VCaP (cell line): ENCODE measurements around the gene VWF.
"Not testable (repeated sequence)": the region's sequence is repeated elsewhere in the genome, so short reads cannot be mapped to it uniquely, and the experiment has no call there.

Experiments used
- H3K27ac ChIP-seq: fragments of 450-650 bp; 2 replicates; pipeline ENCODE4 v1.5.1; 2017
- TF ChIP-seq, protein P1 (sequence below): fragments of 450-650 bp; conservative IDR thresholded peaks from 2 replicates; pipeline ENCODE4 v1.5.1; 2017; ENCODE audit warnings: mild to moderate bottlenecking, moderate library complexity

The VWF gene

DNA sequence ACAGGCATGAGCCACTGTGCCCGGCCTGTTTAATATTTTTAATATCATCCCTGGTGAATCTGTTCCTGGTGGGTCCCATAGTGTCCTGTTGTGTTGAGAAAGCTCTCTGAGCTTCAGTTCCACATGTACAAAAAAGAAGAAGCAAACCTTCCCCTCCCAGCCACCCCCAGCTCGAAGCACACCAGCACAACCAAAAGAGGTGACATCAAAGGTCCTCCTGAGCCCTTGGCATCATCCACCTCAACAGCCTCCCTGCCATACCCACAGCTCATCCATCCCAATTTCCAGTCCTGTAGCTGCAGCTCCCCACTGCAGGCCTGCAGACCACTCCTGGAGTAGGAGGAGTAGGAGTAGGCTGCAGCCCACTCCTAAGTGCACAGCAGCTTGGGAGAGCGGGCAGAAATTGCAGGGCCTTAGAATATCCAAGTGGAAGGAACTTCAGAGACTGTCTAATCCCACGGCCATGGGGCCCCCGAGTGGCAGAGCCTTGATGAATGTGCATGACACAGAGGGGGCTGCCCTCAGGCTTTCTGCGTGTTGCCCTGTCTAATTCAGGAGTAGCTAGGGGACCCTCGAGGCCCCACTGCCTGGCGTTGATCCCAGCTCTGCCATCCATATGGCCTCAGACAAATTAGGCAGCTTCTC lies 39.1 kb upstream of the VWF start:
- TF ChIP-seq, protein P1, sequence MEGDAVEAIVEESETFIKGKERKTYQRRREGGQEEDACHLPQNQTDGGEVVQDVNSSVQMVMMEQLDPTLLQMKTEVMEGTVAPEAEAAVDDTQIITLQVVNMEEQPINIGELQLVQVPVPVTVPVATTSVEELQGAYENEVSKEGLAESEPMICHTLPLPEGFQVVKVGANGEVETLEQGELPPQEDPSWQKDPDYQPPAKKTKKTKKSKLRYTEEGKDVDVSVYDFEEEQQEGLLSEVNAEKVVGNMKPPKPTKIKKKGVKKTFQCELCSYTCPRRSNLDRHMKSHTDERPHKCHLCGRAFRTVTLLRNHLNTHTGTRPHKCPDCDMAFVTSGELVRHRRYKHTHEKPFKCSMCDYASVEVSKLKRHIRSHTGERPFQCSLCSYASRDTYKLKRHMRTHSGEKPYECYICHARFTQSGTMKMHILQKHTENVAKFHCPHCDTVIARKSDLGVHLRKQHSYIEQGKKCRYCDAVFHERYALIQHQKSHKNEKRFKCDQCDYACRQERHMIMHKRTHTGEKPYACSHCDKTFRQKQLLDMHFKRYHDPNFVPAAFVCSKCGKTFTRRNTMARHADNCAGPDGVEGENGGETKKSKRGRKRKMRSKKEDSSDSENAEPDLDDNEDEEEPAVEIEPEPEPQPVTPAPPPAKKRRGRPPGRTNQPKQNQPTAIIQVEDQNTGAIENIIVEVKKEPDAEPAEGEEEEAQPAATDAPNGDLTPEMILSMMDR: no peak
- no peak overlapping the region for H3K27ac ChIP-seq

DNA sequence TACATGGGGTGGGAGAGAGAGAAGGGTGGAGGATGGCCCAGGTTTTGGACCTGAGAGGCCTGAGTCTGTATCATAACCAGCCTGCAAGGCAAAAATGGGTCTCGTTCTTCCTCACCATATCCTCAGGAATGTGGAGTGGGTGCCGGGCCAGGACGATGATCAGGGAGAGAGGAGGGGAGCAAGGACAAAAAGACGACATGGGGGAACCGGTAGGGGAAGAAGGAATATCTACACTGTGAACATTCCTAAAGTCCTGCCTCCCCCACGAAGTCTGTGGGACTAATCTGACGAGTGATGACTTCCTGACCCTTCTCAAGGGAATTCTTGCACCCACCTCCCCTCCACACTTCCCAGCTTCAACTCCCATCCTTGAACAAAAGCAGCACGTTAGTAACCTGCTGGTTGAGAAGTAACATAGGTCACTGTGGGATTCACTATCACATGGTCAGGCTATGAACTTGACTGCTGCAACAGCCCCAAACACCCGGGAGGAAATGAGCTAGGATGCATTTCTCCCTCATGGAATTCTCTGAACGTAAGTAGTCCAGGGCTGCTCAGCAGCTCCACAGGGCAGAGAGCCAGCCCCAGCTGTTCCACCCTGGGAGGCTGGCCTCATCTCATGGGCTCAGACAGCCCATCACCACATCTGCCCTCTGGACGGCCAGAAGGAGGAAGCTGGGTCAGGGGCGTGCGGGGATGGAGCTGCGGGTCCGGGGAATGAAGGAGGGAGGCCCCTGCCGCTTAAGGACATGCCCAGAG lies 36.8 kb upstream of the VWF start:
- no peak overlapping the region for H3K27ac ChIP-seq
- TF ChIP-seq, protein P1: no peak

DNA sequence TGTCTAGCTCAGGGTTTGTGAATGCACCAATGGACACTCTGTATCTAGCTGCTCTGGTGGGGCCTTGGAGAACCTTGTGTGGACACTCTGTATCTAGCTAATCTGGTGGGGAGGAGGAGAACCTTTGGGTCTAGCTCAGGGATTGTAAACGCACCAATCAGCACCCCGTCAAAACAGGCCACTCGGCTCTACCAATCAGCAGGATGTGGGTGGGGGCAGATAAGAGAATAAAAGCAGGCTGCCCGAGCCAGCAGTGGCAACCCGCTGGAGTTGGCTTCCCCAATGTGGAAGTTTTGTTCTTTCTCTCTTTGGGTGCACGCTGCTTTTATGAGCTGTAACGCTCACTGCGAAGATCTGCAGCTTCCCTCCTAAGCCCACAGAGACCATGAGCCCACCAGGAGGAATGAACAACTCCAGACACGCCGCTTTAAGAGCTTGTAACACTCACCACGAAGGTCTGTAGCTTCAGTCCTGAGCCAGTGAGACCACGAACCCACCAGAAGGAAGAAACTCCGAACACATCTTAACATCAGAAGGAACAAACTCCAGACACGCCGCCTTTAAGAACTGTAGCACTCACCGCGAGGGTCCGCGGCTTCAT lies 35.7 kb upstream of the VWF start:
- not testable (repeated sequence) for H3K27ac ChIP-seq

DNA sequence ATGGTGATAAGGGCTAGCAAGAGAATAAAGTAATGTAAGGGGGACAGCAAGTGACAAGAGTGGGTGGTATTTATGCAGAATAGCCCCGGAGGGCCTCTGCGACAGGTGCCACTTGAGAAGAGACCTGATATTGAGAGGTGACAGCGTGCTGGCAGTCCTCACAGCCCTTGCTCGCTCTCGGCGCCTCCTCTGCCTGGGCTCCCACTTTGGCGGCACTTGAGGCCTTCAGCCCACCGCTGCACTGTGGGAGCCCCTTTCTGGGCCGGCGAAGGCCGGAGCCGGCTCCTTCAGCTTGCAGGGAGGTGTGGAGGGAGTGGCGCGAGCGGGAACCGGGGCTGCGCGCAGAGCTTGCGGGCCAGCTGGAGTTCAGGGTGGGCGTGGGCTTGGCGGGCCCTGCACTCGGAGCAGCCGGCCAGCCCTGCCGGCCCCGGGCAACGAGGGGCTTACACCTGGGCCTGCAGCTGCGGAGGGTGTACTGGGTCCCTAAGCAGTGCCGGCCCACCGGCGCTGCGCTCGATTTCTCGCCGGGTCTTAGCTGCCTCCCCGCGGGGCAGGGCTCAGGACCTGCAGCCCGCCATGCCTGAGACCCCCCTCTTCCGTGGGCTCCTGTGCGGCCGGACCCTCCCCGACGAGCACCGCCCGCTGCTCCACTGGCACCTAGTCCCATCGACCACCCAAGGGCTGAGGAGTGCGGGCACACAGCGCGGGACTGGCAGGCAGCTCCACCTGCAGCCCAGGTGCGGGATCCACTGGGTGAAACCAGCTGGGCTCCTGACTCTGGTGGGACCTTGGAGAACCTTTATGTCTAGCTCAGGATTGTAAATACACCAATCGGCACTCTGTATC lies 34.9 kb upstream of the VWF start:
- not testable (repeated sequence) for H3K27ac ChIP-seq

DNA sequence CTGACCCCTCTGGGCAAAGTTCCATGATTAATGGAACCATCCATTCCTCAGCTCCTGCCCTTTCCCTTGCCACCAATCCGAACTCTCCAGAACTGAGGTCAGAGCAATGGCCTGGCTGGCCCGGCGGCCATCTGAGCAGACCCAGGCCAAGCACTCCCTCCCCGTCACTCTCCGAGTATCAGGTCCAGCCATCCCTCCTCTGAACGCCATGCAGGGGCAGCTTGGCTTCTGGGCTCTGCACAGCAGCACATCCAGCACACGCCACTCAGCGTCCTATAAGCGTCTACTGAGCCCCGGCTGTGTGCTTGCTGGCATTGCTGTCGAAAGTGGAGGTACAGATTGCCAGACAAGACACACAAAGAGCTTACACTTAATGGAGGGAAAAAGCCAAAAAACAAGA lies 34.3 kb upstream of the VWF start:
- H3K27ac ChIP-seq: no peak overlapping the region
- TF ChIP-seq, protein P1: no peak

DNA sequence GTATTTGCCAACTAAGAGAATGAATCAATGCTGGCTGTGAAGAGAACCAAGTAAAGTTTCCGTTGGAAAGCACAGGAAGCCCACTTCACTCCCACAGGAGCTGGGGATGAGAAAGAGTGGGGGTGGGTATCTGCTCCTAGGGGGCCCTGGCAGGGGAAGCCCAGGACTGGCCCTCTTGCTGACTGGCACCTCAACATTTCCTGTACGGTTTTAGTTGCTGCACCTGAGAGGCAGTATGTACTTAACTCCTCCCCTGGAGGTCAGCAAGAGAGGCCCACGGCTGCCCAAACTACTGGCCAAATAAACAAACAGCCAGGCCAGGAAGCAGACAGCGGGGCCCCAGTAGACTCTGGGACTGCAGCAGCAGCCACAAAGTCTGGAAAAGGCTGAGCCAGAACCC lies 33.8 kb upstream of the VWF start:
- TF ChIP-seq, protein P1: no peak
- no peak overlapping the region for H3K27ac ChIP-seq

DNA sequence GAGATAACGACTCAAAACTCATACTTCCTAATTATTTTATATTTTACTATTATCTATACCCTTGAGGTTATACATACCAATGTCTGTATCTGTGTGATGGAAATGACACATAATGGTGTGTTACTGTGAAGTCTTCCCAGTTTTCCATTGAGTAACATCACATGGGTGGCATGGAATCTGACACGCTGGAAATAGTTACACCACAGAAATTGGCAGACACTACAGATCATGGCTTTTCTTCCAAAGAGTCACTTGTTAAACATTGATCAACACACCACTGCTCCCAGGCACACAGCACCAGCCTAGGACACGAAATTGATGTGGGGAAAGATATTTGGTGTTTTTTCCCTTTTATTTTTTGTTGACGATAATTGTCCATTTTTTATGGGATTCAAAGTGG lies 33.0 kb upstream of the VWF start:
- H3K27ac ChIP-seq: no peak overlapping the region
- TF ChIP-seq, protein P1: no peak

DNA sequence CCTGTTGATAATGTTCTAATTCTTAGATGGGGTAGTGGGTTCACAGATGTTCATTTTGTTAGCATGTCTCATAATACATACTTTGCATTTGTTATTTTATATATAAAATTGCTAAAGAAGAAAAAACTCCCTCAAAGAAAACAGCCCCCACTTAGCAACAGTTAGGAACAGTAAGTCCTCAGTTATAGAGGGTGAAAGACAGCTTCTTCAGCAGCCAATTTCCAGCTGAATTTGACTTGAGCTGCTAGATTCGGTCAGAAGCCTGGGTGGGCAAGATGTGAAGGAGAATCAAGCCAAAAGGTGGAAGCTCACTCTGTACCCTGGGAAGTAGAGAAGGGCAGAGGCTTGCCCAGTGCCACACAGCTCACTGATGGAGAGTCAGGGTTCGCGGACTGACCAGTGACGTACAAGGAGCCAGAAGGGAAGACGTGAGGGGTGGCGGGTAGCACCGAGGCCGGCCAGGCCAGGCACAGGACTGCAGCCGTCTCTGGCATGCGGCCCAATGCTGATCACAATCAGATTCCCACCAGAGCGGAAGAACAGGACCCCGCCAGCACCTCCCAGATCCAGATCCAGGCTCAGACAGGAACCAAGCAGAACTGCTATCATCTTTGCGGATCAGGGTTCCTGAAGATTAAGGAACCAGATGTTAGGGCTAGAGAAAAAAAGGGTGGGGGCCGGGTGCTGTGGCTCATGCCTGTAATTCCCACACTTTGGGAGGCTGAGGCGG lies 30.4 kb upstream of the VWF start:
- no peak overlapping the region for H3K27ac ChIP-seq
- TF ChIP-seq, protein P1: no peak

DNA sequence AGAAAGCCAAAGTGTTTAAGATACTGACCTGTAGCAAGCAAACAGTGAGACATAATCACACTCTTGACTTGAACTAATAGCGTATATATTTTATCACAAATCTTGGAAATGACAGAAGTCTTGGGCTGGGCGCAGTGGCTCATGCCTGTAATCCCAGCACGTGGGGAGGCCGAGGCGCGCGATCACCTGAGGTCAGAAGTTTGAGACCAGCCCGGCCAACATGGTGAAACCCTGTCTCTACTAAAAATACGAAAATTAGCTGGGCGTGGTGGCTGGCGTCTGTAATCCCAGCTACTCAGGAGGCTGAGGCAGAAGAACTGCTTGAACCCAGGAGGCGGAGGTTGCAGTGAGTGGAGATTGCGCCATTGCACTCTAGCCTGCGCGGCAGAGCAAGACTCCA lies 24.3 kb upstream of the VWF start:
- H3K27ac ChIP-seq: not testable (repeated sequence)
